A673 (cell line): Measurements from ENCODE around the gene USP5. TPM values are rescaled to one million over a fixed set of nuclear protein-coding genes. Genes with fewer than 3 reads are reported as not detected.
"Not testable (repeated sequence)": the region's sequence is repeated elsewhere in the genome, so short reads cannot be mapped to it uniquely, and the experiment has no call there.

Experiments used
- BruUV-seq: library from RNA; stranded (reverse); fragments of 400-500 nt; replicated peaks from 2 replicates; lab custom pipeline; 2021; lab: Mats Ljungman, UMichigan
- CTCF ChIA-PET: fragments of 300-600 bp; sonication (Branson Sonifier 250); formaldehyde crosslinking; loops from one replicate; lab custom pipeline; 2022; ENCODE audit warnings: antibody characterized with exemption; lab: Charles Lee
- POLR2A ChIA-PET: fragments of 300-600 bp; sonication (Branson Sonifier 250); formaldehyde crosslinking; loops from one replicate; lab custom pipeline; 2022; ENCODE audit warnings: antibody characterized with exemption; ENCODE audit not compliant: low non-redundant PET; lab: Charles Lee
- DNase-seq: peaks from one replicate; pipeline ENCODE4 v3.0.0-alpha.2; 2015; ENCODE audit warnings: low spot score
- H3K27ac ChIP-seq: fragments of 200-600 bp; sonication (generic); 2 replicates; pipeline ENCODE4 v1.5.1; 2016; ENCODE audit warnings: mixed run types, low read depth, mild to moderate bottlenecking, mixed read lengths, antibody characterized with exemption, low read length; ENCODE audit not compliant: poor library complexity, severe bottlenecking
- H3K27me3 ChIP-seq: fragments of 200-600 bp; sonication (generic); replicated peaks from 2 replicates; pipeline ENCODE4 v1.6.1; 2017; ENCODE audit warnings: mixed run types, low read depth, mild to moderate bottlenecking, mixed read lengths, antibody characterized with exemption, low read length; ENCODE audit not compliant: insufficient read depth, poor library complexity
- H3K36me3 ChIP-seq: fragments of 200-600 bp; sonication (generic); 2 replicates; pipeline ENCODE4 v1.6.1; 2016; ENCODE audit warnings: mixed run types, mild to moderate bottlenecking, mixed read lengths, antibody characterized with exemption, low read length; ENCODE audit not compliant: insufficient read depth, poor library complexity, severe bottlenecking
- H3K4me1 ChIP-seq: fragments of 200-600 bp; sonication (generic); 2 replicates; pipeline ENCODE4 v1.6.1; 2017; ENCODE audit warnings: mixed run types, mild to moderate bottlenecking, mixed read lengths, antibody characterized with exemption, low read length; ENCODE audit not compliant: insufficient read depth, poor library complexity, severe bottlenecking
- H3K4me3 ChIP-seq: fragments of 200-600 bp; sonication (generic); 2 replicates; pipeline ENCODE4 v1.5.1; 2016; ENCODE audit warnings: low read depth, mixed run types, mild to moderate bottlenecking, mixed read lengths, low read length; ENCODE audit not compliant: poor library complexity, severe bottlenecking
- H3K9me3 ChIP-seq: fragments of 200-600 bp; sonication (generic); 2 replicates; pipeline ENCODE4 v1.6.1; 2016; ENCODE audit warnings: mixed run types, low read depth, mild to moderate bottlenecking, mixed read lengths, antibody characterized with exemption, low read length; ENCODE audit not compliant: poor library complexity, severe bottlenecking
- EZH2 ChIP-seq: fragments of 200-600 bp; sonication (generic); IDR thresholded peaks from 2 replicates; pipeline ENCODE4 v1.6.1; 2017; ENCODE audit warnings: borderline replicate concordance, low read depth, mild to moderate bottlenecking, mixed read lengths, antibody characterized with exemption, low read length; ENCODE audit not compliant: poor library complexity, severe bottlenecking
- intact Hi-C: fragments of 100-400 bp; cut with micrococcal nuclease; formaldehyde crosslinking; loops from one replicate; pipeline ENCODE4 v1.10.0; 2022; ENCODE audit not compliant: unreplicated experiment
- total RNA-seq: library from RNA; stranded (reverse); gene quantifications from 2 replicates; pipeline ENCODE4 v1.2.3, GENCODE V29; 2021
- TF ChIP-seq, protein P1 (sequence below): fragments of 300-800, 200-600 bp; sonication (generic); conservative IDR thresholded peaks from 2 replicates; pipeline ENCODE4 v1.5.1; 2017; ENCODE audit warnings: low read depth, mild to moderate bottlenecking, antibody characterized with exemption, low read length, moderate library complexity, mixed read lengths

The USP5 gene
- total RNA-seq, 1 experiment from 2014 or later: 209 TPM

DNA sequence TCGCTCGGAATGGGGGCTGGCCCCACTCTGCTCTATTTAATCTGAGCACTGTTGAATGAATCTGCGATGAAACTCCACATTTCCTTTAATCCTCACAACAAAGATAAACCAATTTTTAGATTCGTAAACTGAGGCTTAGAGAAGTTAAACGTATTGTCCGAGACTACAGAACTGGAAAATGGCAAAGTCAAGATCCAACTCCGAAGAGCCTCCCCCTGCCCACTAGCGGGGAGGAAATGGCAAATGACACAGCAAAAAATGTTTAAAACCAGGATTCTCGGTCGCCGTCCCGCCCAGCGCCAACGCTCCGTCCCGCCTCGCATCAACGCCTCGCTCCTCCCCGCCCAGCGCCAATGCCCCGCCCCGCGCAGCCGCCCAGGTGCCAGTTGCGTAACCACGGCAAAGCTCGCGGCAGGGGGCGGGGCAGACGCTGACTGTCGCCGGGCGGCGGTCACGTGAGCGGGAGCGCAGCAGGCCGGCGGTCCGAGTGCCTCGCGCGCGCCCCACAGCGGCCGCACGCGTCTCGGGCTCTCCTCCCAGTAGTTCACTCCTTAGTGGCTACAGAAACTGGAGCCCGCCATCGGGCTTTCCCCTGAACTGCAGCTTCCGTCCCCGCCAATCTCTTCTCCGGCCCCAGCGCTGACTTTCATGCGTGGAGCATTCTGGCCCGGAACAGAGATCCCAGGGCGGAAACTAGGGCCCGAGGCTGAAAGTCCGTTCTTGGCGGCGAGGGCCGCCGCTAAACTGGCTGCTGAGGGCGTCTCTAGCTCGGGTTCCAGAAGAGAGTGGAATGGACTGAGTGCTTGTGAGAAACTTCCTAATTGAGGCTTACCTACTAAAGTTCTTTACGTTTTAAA, 39.1 kb downstream of the USP5 start:
- no TSS peak for BruUV-seq
- no peaks in the 10 kb centered on the region for H3K27me3 ChIP-seq
- H3K36me3 ChIP-seq: no peaks in the 10 kb centered on the region
- intact Hi-C loops: loop anchor here (2.0 kb wide), 1 partner anchor 18 kb away; the partner anchor contains the start of gene SPSB2
- peaks cover 7% of the 10 kb centered on the region for H3K4me1 ChIP-seq
- H3K27ac ChIP-seq: peak overlapping the region; percentile 97
- H3K9me3 ChIP-seq: no peaks in the 10 kb centered on the region
- no peak for TF ChIP-seq EZH2
- TF ChIP-seq, protein P1, sequence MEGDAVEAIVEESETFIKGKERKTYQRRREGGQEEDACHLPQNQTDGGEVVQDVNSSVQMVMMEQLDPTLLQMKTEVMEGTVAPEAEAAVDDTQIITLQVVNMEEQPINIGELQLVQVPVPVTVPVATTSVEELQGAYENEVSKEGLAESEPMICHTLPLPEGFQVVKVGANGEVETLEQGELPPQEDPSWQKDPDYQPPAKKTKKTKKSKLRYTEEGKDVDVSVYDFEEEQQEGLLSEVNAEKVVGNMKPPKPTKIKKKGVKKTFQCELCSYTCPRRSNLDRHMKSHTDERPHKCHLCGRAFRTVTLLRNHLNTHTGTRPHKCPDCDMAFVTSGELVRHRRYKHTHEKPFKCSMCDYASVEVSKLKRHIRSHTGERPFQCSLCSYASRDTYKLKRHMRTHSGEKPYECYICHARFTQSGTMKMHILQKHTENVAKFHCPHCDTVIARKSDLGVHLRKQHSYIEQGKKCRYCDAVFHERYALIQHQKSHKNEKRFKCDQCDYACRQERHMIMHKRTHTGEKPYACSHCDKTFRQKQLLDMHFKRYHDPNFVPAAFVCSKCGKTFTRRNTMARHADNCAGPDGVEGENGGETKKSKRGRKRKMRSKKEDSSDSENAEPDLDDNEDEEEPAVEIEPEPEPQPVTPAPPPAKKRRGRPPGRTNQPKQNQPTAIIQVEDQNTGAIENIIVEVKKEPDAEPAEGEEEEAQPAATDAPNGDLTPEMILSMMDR: peak; percentile 77
- CTCF ChIA-PET: interaction anchor here (0.6 to 1.4 kb wide), 8 partner anchors 12 to 74 kb away, joined by 3 to 6 read pairs (median 4); partner anchors contain the start of genes SPSB2 and USP5
- DNase-seq: peak; percentile 98
- peak overlapping the region; percentile 46 for H3K4me3 ChIP-seq
- POLR2A ChIA-PET: interaction anchor here (0.6 kb wide), 5 partner anchors 22 to 627 kb away, joined by 3 to 6 read pairs (median 3); no protein-coding TSS in a partner anchor

DNA sequence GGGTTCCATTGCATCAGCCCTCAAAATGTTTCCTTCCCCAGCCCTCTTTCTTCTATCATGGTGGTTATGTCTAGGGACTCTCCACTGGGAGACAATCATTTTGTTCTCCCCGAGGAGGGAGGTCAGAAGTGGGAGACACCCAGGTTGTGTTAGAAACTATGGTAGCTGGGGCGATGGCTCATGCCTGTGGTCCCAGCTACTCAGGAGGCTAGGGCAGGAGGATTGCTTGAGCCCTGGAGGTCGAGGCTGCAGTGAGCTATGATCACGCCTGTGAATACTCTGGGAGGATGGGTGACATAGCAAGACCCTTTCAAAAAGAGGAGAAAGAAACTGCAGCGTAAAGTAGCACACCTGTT, 39.7 kb downstream of the USP5 start:
- Histone ChIP-seq H3K4me1 (peaks cover 7% of the 10 kb centered on the region), H3K27me3 (no peaks in the 10 kb centered on the region), H3K27ac (peak overlapping the region; percentile 97), H3K36me3 (no peaks in the 10 kb centered on the region), H3K4me3 (peak overlapping the region; percentile 46), H3K9me3 (no peaks in the 10 kb centered on the region)
- intact Hi-C loops: loop anchor here (2.0 kb wide), 1 partner anchor 19 kb away; the partner anchor contains the start of gene SPSB2
- CTCF ChIA-PET: interaction anchor here (0.6 to 1.4 kb wide), 8 partner anchors 11 to 73 kb away, joined by 3 to 6 read pairs (median 4); partner anchors contain the start of genes SPSB2 and USP5
- POLR2A ChIA-PET: interaction anchor here (0.6 kb wide), 3 partner anchors 39 to 628 kb away, joined by 3 to 4 read pairs (median 3); no protein-coding TSS in a partner anchor
- DNase-seq: no peak
- TSS peak; percentile 77 for BruUV-seq
- TF ChIP-seq EZH2: no peak
- TF ChIP-seq, protein P1: no peak

DNA sequence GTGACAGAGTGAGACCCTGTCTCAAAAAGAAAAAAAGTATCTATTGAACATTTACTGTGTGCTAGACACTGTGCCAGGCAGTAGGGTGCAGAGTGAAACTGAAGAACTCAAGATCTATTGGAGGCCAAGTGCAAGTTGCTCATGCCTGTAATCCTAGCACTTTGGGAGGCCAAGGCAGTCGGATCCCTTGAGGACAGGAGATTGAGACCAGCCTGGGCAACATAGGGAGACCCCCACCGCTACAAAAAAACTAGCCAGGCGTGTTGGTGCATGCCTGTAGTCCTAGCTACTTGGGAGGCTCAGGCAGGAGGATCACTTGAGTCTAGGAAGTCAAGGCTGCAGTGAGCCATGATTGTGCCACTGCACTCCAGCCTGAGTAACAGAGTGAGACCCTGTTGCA, 40.7 kb downstream of the USP5 start:
- H3K4me1 ChIP-seq, H3K27me3 ChIP-seq, H3K9me3 ChIP-seq, CTCF ChIA-PET, H3K27ac ChIP-seq, BruUV-seq, intact Hi-C loops, DNase-seq, POLR2A ChIA-PET, H3K4me3 ChIP-seq, H3K36me3 ChIP-seq: not testable (repeated sequence)
